Measurements from ENCODE around the gene SCYGR4.
"Not testable (repeated sequence)": the region's sequence is repeated elsewhere in the genome, so short reads cannot be mapped to it uniquely, and the experiment has no call there.

- not testable (repeated sequence) for TF ChIP-seq CTCF, POLR2A (IDR thresholded peaks at IDR 0.05)
These were observed 18.3 kb upstream of the SCYGR4 start, which contains the start of gene SCYGR2 for GRCh38 chr2:227598835-227599503.
